Measurements from ENCODE around the gene CRADD. TPM values are rescaled to one million over a fixed set of nuclear protein-coding genes. Genes with fewer than 3 reads are reported as not detected.

The CRADD gene
- total RNA-seq, 1 donor from 2014 or later = 19.1 TPM

GRCh38 chr12:93833946-93834345 is 156.8 kb downstream of the CRADD start:
- no peak overlapping the region for H3K4me3 ChIP-seq (ENCODE audit: low read depth, low read length)
- no peak for TF ChIP-seq CTCF (IDR thresholded peaks at IDR 0.05; ENCODE audit: insufficient read depth, low read length, poor library complexity, severe bottlenecking)
- no peaks in the 10 kb centered on the region for H3K36me3 ChIP-seq (ENCODE audit: control insufficient read depth, insufficient read depth, low read length)
- no peaks in the 10 kb centered on the region for H3K27me3 ChIP-seq (ENCODE audit: control insufficient read depth, insufficient read depth, low read length)
- DNase-seq (ENCODE audit: low read depth) = no peak

- no peak for TF ChIP-seq CTCF (IDR thresholded peaks at IDR 0.05; ENCODE audit: insufficient read depth, low read length, poor library complexity, severe bottlenecking)
Observed at GRCh38 chr12:93836620-93837260, 159.6 kb downstream of the CRADD start.

GRCh38 chr12:93838193-93838592 is 161.0 kb downstream of the CRADD start:
- no peak for DNase-seq (ENCODE audit: low read depth)
- Histone ChIP-seq H3K27me3 (ENCODE audit: control insufficient read depth, insufficient read depth, low read length) (no peaks in the 10 kb centered on the region), H3K4me3 (ENCODE audit: low read depth, low read length) (no peak overlapping the region), H3K36me3 (ENCODE audit: control insufficient read depth, insufficient read depth, low read length) (no peaks in the 10 kb centered on the region)
- no peak for TF ChIP-seq CTCF (IDR thresholded peaks at IDR 0.05; ENCODE audit: insufficient read depth, low read length, poor library complexity, severe bottlenecking)

More at GRCh38 chr12:93836620-93837260, 159.6 kb downstream of the CRADD start:
- H3K36me3 ChIP-seq (ENCODE audit: control insufficient read depth, insufficient read depth, low read length) = no peaks in the 10 kb centered on the region
- no peaks in the 10 kb centered on the region for H3K27me3 ChIP-seq (ENCODE audit: control insufficient read depth, insufficient read depth, low read length)
- no peak overlapping the region for H3K4me3 ChIP-seq (ENCODE audit: low read depth, low read length)
- DNase-seq (ENCODE audit: low read depth) = no peak

- Histone ChIP-seq H3K36me3 (ENCODE audit: control insufficient read depth, insufficient read depth, low read length) (no peaks in the 10 kb centered on the region), H3K4me3 (ENCODE audit: low read depth, low read length) (no peak overlapping the region), H3K27me3 (ENCODE audit: control insufficient read depth, insufficient read depth, low read length) (no peaks in the 10 kb centered on the region)
- TF ChIP-seq CTCF (IDR thresholded peaks at IDR 0.05; ENCODE audit: insufficient read depth, low read length, poor library complexity, severe bottlenecking) = no peak
- DNase-seq (ENCODE audit: low read depth) = no peak
Observed at GRCh38 chr12:93839064-93839463, 161.9 kb downstream of the CRADD start.

GRCh38 chr12:93841671-93842070 is 164.5 kb downstream of the CRADD start:
- Histone ChIP-seq H3K36me3 (ENCODE audit: control insufficient read depth, insufficient read depth, low read length) (no peaks in the 10 kb centered on the region), H3K27me3 (ENCODE audit: control insufficient read depth, insufficient read depth, low read length) (no peaks in the 10 kb centered on the region), H3K4me3 (ENCODE audit: low read depth, low read length) (no peak overlapping the region)
- no peak for DNase-seq (ENCODE audit: low read depth)
- no peak for TF ChIP-seq CTCF (IDR thresholded peaks at IDR 0.05; ENCODE audit: insufficient read depth, low read length, poor library complexity, severe bottlenecking)

GRCh38 chr12:93844164-93844784 is 167.1 kb downstream of the CRADD start:
- Histone ChIP-seq H3K4me3 (ENCODE audit: low read depth, low read length) (no peak overlapping the region), H3K27me3 (ENCODE audit: control insufficient read depth, insufficient read depth, low read length) (no peaks in the 10 kb centered on the region), H3K36me3 (ENCODE audit: control insufficient read depth, insufficient read depth, low read length) (no peaks in the 10 kb centered on the region)
- no peak for TF ChIP-seq CTCF (IDR thresholded peaks at IDR 0.05; ENCODE audit: insufficient read depth, low read length, poor library complexity, severe bottlenecking)
- no peak for DNase-seq (ENCODE audit: low read depth)

Data from kidney epithelial cell (primary cell).